ENCODE data around the gene NCBP2.

NCBP2 gene

GRCh38 chr3:196936288-196936687, 6.0 kb downstream of the NCBP2 start:
- DNase-seq: no peak

DNA sequence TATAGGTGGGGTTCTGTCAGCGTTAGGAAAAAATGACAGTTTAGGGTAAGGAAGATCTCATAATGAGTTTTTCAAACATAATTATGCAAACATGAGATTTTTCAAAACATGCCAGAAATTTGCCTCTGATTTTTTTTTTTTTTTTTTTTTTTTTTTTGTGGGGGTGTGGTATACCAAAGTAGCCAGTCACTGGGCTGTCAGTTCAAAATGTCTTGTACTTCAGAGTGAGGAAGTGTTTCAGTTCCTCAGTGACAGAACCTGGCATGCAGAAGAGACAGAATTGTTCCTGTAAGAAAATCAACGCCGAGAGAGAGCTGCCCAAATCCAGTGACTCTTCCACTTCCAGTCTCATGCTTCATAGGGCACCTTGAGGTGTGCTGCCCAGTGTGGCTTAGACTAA, 9.7 kb downstream of the NCBP2 start:
- no peak for DNase-seq

DNA sequence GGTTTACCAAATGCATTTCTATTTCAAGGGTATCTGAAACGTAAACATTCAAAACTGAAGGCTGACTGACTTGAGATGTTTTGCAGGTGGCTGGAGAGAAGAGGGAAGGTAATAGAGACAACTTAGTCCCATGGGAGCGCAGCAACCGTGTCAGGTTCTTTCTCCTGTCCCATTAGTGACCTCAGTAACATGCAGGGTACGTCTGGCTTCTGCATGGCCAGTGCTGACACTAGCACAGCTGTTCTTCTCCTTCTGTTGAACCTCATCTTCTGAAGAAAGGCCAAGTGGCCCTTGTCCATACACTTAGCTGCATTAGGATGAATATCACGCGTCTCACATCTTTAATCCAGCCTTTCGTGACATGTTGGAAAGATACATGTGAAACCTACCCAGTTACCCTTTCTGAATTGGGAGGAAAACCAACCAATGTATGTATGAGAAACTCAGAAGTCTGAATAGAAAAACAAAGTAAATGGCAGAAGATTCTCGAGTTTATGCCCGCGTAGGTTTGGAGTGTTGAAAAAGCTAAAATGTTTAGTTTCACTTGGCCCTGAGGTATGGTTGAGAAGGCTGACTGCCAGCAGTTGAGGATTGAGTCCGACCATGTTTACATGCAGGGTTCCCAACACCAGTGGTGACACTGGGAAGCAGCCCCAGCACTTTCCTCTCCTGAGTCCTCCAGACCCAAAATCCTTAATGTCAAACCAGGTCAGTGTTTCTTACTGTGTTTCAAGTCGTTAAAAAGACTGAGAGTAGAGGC, 10.3 kb downstream of the NCBP2 start:
- DNase-seq: no peak

- DNase-seq: no peak
These were observed 11.2 kb downstream of the NCBP2 start for GRCh38 chr3:196931157-196931556.

DNA sequence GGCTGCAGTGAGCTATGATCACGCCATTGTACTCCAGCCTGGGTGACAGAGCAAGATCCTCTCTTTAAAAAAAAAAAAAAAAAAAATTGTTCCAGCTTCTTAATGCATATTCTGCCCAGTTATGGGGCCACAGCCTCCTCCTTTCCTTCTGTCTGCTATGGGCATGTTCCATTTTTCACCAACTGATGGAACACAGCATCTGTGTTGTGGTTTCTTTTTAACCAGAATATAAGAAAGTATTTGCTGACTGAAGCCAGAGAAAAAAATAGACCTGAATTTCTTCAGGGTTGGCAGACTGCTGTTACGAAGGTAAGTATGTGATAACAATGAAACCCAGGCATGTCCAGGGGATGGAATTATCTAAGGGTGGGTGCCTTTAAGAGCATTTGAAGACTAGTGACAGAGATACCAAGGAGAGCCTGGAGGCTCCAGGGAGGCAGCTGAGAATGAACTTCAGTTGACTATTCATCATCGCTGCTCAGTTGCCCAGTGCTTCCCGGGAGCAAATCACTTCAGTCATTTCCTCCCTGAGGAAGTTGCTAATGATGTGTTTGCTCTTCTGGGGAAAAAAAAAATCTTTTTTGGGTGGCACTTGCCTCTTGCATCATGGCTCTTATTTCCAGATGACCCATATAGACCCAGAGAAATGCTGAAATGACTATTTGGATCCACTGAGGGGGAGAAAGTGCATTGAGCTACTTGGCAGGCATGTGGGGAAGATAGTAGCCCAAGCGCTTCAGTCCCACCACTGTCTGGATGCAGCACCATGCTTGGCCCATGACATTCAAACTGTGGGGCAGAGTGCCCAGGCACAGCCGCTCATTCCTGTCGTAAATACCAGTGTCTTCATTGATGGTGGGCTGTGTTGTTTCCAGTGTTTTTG, 14.5 kb downstream of the NCBP2 start:
- DNase-seq: no peak

DNA sequence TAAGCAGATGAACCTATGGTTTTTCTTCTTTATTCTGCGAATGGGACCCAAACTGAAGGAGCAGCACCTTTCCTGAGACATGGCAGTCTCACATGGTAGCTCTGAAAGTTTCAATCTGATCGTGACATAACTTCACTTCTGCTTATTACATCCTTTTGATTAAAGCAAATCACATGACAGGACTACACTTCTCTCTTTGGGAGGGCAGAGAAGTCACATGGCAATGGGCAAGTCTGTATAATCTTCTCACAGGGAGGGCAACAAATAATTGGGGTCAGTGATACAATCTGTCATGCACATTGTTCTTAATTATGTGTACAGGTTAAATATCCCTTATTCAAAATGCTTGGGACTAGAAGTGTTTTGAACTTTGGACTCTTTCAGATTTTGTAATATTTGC, 21.6 kb downstream of the NCBP2 start:
- DNase-seq: no peak

- DNase-seq: no peak
These were observed 23.4 kb downstream of the NCBP2 start for GRCh38 chr3:196918968-196919367.

GRCh38 chr3:196916995-196917394, 25.3 kb downstream of the NCBP2 start:
- DNase-seq: no peak

GRCh38 chr3:196916221-196916620, 26.1 kb downstream of the NCBP2 start:
- DNase-seq: no peak

DNA sequence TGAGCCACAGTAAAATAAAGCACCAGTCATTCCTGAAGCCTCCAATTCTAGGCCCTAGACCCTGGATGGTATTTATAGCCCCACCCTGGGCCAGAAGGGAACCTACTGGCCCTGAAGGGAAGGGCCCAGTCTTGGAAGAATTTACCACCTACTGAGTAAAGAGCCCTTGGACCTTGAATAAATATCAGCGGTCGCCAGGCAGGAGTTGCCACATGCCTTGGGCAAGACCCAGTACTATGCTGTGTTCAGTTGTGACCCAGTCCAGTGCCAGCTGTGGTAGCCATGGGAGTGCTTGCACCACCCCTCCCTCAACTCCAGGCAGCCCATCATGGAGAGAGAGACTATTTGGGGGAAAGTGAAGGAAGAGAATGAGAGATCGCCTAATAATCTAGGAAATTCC, 27.0 kb downstream of the NCBP2 start:
- no peak for DNase-seq

- no peak for DNase-seq
These were observed 27.5 kb downstream of the NCBP2 start for GRCh38 chr3:196914866-196915265.

DNA sequence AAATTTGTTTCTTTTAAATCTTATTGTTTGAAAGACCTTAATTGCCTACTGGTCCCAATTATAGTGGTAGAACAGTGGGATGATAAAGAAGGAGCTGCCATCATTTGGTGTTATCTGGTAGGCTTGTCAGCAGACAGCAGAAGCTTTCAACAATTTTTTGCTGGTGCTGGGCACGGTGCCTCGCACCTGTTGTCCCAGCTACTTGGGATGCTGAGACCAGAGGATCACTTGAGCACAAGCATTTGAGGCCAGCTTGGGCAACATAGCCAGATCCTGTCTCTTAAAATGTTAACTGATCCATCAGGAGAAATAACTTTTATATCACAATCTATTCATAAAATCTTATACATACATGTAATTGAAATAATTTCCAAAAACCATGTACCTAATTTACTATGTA, 38.6 kb downstream of the NCBP2 start:
- DNase-seq: no peak

- DNase-seq: no peak
These were observed 40.0 kb downstream of the NCBP2 start for GRCh38 chr3:196902296-196902695.

- no peak for DNase-seq
These were observed 40.6 kb downstream of the NCBP2 start for GRCh38 chr3:196901768-196902167.

DNA sequence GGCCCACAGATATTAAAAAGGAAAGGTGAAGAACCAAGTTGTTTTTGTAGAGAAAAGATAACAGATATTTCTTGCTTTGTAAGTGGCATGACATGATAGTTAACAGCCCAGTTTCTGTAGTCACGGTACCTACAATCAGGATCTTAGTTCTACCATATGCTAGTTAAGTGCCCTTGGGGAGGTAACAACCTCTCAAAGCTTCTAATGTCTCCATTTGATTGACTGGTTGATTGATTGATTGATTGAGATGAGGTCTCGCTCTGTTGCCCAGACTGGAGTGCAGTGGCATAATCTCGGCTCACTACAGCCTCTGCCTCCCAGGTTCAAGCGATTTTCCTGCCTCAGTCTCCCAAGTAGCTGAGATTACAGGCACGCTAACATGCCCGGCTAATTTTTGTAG, 46.1 kb downstream of the NCBP2 start:
- no peak for DNase-seq

DNA sequence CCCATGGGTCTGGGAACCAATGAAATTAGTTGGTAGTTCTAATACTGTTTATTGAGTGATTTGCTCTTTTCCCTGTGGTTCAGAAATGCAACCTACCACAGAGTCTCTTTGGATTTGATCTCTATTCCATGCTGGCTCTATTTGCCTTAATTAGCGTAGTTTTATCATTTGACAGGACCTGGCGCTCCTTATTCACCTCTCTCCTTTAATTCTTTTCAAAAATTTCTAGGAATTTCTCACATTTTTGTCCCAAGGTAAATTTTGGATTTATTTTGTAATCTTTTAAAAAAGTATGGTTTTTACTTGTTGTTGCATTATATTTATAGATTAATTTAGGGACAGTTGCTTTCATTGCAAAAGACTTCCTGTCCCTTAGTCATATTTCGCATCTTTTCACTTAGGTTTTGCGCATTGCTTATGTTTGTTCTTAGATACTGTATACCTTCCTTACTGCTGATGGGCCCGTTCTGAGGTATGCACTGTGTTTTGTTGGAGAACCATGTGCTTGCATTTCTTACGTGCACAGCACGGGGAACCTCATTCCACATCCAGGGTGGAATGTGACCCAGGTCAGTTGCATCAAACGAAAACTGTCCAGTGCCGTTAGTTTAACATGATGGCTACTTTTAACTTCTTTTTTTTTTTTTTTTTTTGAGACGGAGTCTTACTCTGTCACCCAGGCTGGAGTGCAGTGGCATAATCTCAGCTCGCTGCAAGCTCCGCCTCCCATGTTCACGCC, 47.6 kb downstream of the NCBP2 start:
- DNase-seq: no peak

GRCh38 chr3:196889844-196890708, 52.3 kb downstream of the NCBP2 start:
- DNase-seq: no peak

DNA sequence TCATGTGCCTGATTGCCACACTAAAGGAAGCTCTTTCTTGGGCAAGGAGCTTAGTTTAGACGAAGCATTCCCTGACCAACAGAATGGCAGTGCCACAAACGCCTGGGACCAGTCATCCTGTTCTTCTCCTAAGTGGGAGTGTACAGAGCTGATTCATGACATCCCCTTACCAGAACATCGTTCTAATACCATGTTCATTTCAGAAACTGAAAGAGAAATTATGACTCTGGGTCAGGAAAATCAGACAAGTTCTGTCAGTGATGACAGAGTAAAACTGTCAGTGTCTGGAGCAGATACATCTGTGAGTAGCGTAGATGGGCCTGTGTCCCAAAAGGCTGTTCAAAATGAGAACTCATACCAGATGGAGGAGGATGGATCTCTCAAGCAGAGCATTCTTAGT, 56.2 kb downstream of the NCBP2 start:
- no peak for DNase-seq

Data from activated gamma-delta T cell treated with Interleukin-2 at 50 U/mL for 16 hours (primary cell).